HepG2 (cell line): ENCODE data around the gene WDSUB1. TPM values are rescaled to one million over a fixed set of nuclear protein-coding genes. Genes with fewer than 3 reads are reported as not detected.

Source experiments
- ARID2 ChIP-seq: sonication (generic); formaldehyde crosslinking; IDR thresholded peaks from 2 replicates; pipeline ENCODE4 v1.8.1; 2022; ENCODE audit warnings: mild to moderate bottlenecking, missing genetic modification reagents, borderline replicate concordance
- CBX5 ChIP-seq: sonication (generic); formaldehyde crosslinking; IDR thresholded peaks from 2 replicates; pipeline ENCODE4 v1.4.0; 2020; ENCODE audit warnings: missing genetic modification reagents, borderline replicate concordance
- CHD2 ChIP-seq: IDR thresholded peaks from 2 replicates; pipeline ENCODE4 v1.6.1; 2011; ENCODE audit warnings: low read depth, low read length, improper control_type of control experiment
- ESRRA ChIP-seq: sonication (generic); formaldehyde crosslinking; IDR thresholded peaks from 2 replicates; pipeline ENCODE4 v1.5.1; 2020; ENCODE audit warnings: mild to moderate bottlenecking, low read depth, missing genetic modification reagents
- FIP1L1 ChIP-seq: fragments of 200-400 bp; formaldehyde crosslinking; IDR thresholded peaks from 2 replicates; pipeline ENCODE4 v1.6.1; 2018; ENCODE audit warnings: low read depth, mild to moderate bottlenecking, low read length, moderate library complexity, borderline replicate concordance; ENCODE audit not compliant: insufficient read depth
- KDM2A ChIP-seq: sonication (generic); formaldehyde crosslinking; IDR thresholded peaks from 2 replicates; pipeline ENCODE4 v1.4.0; 2020; ENCODE audit warnings: low read depth, missing genetic modification reagents, borderline replicate concordance
- KMT2B ChIP-seq: IDR thresholded peaks from 2 replicates; pipeline ENCODE4 v1.6.1; 2016; ENCODE audit warnings: missing genetic modification reagents, missing compliant biosample characterization
- MTF2 ChIP-seq: sonication (generic); formaldehyde crosslinking; IDR thresholded peaks from 2 replicates; pipeline ENCODE4 v1.5.0; 2020; ENCODE audit warnings: missing genetic modification reagents, borderline replicate concordance
- MXI1 ChIP-seq: IDR thresholded peaks from 3 replicates; pipeline ENCODE4 v1.6.1; 2012; ENCODE audit warnings: low read depth, low read length, inconsistent platforms, borderline replicate concordance
- NONO ChIP-seq, 2 experiments: fragments of 450-650 bp in 1 of 2; sonication (generic) in 1 of 2; formaldehyde crosslinking in 1 of 2; IDR thresholded peaks in 1 of 2; conservative IDR thresholded peaks in 1 of 2; 2 replicates each; pipeline versions ENCODE4 v1.6.1 to v1.8.0; 2017 to 2022; ENCODE audit warnings: mild to moderate bottlenecking in 1 of 2, missing genetic modification reagents in 1 of 2, moderate library complexity in 1 of 2
- RNF2 ChIP-seq: fragments of 450-650 bp; conservative IDR thresholded peaks from 2 replicates; pipeline ENCODE4 v1.6.1; 2016; ENCODE audit warnings: low read depth
- ZFP37 ChIP-seq: sonication (generic); formaldehyde crosslinking; IDR thresholded peaks from 2 replicates; pipeline ENCODE4 v1.4.0; 2020; ENCODE audit warnings: missing genetic modification reagents, borderline replicate concordance
- ZNF441 ChIP-seq: sonication (generic); formaldehyde crosslinking; IDR thresholded peaks from 2 replicates; pipeline ENCODE4 v1.7.0; 2021; ENCODE audit warnings: missing genetic modification reagents, borderline replicate concordance
- ZSCAN22 ChIP-seq: sonication (generic); formaldehyde crosslinking; IDR thresholded peaks from 2 replicates; pipeline ENCODE4 v1.4.0; 2020; ENCODE audit warnings: mild to moderate bottlenecking, missing genetic modification reagents
- polyA plus RNA-seq, 8 experiments: library from polyadenylated mRNA; depleted of rRNA in 3 of 8; stranded (reverse) in 7 of 8; unstranded in 1 of 8; fragments of >200 nt; fragmentation: Illumina TruSeq in 4 of 8; extraction: Trizol in 4 of 8; gene quantifications; 2 replicates each; pipeline versions ENCODE4 v1.2.1 to v1.2.3, GENCODE V29; 2011 to 2016; ENCODE audit warnings: low read depth in 4 of 8, missing spikeins in 1 of 8, mixed read lengths in 1 of 8; ENCODE audit not compliant: insufficient read depth in 1 of 8
- total RNA-seq, 5 experiments: library from RNA; depleted of rRNA; stranded (reverse); fragments of >200 nt; fragmentation: Illumina TruSeq; extraction: Trizol; gene quantifications; 2 replicates each; pipeline ENCODE4 v1.2.3, GENCODE V29; 2016; ENCODE audit warnings: low read depth in 1 of 5
- TF ChIP-seq, protein P1 (sequence below): sonication (generic); formaldehyde crosslinking; IDR thresholded peaks from 2 replicates; pipeline ENCODE4 v1.5.1; 2020; ENCODE audit warnings: missing genetic modification reagents, mild to moderate bottlenecking, borderline replicate concordance
- TF ChIP-seq, protein P2 (sequence below): sonication (generic); formaldehyde crosslinking; IDR thresholded peaks from 2 replicates; pipeline ENCODE4 v1.4.0; 2020; ENCODE audit warnings: missing genetic modification reagents
- TF ChIP-seq, protein P3 (sequence below): conservative IDR thresholded peaks from 2 replicates; pipeline ENCODE4 v1.6.1; 2018; ENCODE audit warnings: missing genetic modification reagents
- TF ChIP-seq, protein P4 (sequence below): sonication (generic); formaldehyde crosslinking; IDR thresholded peaks from 2 replicates; pipeline ENCODE4 v1.8.1; 2023; ENCODE audit warnings: mild to moderate bottlenecking, missing genetic modification reagents, borderline replicate concordance

WDSUB1 gene
- total and polyA plus RNA-seq, 2 of the 13 experiments (the other 11 are each of a cell fraction or from before 2014, with no cell fraction given): 10.1 to 10.7 TPM

DNA sequence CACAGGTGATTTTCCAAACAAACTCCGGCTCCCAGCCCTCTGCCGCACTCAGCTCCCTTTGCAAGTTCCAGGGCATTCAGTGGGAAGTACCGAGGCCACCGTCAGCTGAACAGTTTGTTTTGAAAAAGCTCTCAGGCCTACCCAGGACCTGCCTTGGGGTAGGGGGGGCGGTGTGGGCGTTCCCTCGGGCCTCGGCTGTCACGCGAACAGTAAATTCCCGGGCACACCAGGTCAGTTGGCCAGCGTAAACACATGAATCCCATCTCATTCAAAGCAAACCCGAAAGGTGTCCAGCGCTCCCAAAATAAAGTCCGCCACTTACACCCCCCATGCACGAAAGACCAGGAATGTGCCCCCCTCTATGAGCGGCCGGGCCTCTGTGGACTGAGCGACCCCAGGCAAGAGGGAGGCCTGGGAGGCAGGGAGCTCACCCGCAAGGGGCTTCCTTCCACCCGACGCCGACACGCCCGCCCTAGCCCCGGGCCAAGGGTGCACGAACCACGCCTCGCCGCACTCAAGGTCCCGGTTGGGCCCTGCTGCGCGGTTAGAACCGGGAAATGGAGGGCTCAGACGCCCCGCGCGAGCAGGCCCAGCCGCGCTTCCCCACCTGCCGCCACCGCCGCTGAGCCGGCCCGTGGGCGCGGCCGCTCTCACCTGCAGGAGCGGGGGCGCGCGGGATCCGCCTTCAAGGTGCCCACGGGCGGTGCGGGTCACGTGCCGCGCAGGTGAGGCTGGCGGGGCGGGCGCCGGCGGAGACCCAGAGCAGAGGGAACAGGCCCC lies at the start of gene WDSUB1 (continued):
- peak; percentile 74 for TF ChIP-seq ESRRA
- 0 out of 2 replicates have a peak, but pooled peaks have one; percentile 84 for TF ChIP-seq ZSCAN22 (CRISPR knock-in tag)
- TF ChIP-seq ZFP37: peak; percentile 78; the same call in 1 of the 2 replicates
- TF ChIP-seq, protein P1, sequence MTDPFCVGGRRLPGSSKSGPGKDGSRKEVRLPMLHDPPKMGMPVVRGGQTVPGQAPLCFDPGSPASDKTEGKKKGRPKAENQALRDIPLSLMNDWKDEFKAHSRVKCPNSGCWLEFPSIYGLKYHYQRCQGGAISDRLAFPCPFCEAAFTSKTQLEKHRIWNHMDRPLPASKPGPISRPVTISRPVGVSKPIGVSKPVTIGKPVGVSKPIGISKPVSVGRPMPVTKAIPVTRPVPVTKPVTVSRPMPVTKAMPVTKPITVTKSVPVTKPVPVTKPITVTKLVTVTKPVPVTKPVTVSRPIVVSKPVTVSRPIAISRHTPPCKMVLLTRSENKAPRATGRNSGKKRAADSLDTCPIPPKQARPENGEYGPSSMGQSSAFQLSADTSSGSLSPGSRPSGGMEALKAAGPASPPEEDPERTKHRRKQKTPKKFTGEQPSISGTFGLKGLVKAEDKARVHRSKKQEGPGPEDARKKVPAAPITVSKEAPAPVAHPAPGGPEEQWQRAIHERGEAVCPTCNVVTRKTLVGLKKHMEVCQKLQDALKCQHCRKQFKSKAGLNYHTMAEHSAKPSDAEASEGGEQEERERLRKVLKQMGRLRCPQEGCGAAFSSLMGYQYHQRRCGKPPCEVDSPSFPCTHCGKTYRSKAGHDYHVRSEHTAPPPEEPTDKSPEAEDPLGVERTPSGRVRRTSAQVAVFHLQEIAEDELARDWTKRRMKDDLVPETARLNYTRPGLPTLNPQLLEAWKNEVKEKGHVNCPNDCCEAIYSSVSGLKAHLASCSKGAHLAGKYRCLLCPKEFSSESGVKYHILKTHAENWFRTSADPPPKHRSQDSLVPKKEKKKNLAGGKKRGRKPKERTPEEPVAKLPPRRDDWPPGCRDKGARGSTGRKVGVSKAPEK (CRISPR knock-in tag): no peak
- peak; percentile 54; the same call in 1 of the 2 replicates for TF ChIP-seq KMT2B (CRISPR knock-in tag)
- TF ChIP-seq, protein P2, sequence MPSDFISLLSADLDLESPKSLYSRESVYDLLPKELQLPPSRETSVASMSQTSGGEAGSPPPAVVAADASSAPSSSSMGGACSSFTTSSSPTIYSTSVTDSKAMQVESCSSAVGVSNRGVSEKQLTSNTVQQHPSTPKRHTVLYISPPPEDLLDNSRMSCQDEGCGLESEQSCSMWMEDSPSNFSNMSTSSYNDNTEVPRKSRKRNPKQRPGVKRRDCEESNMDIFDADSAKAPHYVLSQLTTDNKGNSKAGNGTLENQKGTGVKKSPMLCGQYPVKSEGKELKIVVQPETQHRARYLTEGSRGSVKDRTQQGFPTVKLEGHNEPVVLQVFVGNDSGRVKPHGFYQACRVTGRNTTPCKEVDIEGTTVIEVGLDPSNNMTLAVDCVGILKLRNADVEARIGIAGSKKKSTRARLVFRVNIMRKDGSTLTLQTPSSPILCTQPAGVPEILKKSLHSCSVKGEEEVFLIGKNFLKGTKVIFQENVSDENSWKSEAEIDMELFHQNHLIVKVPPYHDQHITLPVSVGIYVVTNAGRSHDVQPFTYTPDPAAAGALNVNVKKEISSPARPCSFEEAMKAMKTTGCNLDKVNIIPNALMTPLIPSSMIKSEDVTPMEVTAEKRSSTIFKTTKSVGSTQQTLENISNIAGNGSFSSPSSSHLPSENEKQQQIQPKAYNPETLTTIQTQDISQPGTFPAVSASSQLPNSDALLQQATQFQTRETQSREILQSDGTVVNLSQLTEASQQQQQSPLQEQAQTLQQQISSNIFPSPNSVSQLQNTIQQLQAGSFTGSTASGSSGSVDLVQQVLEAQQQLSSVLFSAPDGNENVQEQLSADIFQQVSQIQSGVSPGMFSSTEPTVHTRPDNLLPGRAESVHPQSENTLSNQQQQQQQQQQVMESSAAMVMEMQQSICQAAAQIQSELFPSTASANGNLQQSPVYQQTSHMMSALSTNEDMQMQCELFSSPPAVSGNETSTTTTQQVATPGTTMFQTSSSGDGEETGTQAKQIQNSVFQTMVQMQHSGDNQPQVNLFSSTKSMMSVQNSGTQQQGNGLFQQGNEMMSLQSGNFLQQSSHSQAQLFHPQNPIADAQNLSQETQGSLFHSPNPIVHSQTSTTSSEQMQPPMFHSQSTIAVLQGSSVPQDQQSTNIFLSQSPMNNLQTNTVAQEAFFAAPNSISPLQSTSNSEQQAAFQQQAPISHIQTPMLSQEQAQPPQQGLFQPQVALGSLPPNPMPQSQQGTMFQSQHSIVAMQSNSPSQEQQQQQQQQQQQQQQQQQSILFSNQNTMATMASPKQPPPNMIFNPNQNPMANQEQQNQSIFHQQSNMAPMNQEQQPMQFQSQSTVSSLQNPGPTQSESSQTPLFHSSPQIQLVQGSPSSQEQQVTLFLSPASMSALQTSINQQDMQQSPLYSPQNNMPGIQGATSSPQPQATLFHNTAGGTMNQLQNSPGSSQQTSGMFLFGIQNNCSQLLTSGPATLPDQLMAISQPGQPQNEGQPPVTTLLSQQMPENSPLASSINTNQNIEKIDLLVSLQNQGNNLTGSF (CRISPR knock-in tag): peak; percentile 98
- peak; percentile 87 for TF ChIP-seq ZNF441 (CRISPR knock-in tag)
- TF ChIP-seq MTF2 (CRISPR knock-in tag): peak; percentile 92; the same call in 1 of the 2 replicates
- TF ChIP-seq, protein P3, sequence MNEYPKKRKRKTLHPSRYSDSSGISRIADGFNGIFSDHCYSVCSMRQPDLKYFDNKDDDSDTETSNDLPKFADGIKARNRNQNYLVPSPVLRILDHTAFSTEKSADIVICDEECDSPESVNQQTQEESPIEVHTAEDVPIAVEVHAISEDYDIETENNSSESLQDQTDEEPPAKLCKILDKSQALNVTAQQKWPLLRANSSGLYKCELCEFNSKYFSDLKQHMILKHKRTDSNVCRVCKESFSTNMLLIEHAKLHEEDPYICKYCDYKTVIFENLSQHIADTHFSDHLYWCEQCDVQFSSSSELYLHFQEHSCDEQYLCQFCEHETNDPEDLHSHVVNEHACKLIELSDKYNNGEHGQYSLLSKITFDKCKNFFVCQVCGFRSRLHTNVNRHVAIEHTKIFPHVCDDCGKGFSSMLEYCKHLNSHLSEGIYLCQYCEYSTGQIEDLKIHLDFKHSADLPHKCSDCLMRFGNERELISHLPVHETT (CRISPR knock-in tag): peak; percentile 23; the same call in 1 of the 2 replicates
- TF ChIP-seq, protein P4, sequence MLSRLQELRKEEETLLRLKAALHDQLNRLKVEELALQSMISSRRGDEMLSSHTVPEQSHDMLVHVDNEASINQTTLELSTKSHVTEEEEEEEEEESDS (CRISPR knock-in tag): peak; percentile 90
- peak; percentile 41; the same call in 1 of the 3 replicates for TF ChIP-seq MXI1
- TF ChIP-seq ARID2 (CRISPR knock-in tag): peak; percentile 81
- peak; percentile 95 for TF ChIP-seq RNF2
- TF ChIP-seq FIP1L1: no peak
- no peak for TF ChIP-seq NONO (IDR thresholded peaks at IDR 0.05)
- TF ChIP-seq NONO (CRISPR knock-in tag; conservative IDR thresholded peaks at IDR 0.05): peak; percentile 81
- no peak for TF ChIP-seq CHD2
- TF ChIP-seq CBX5 (CRISPR knock-in tag): no peak
- TF ChIP-seq KDM2A (CRISPR knock-in tag): peak; percentile 75
